Right renal pelvis (tissue), 4 donors: Measurements from ENCODE around the gene ENAH. TPM values are rescaled to one million over a fixed set of nuclear protein-coding genes. Genes with fewer than 3 reads are reported as not detected.

Experiments
- DNase-seq, 4 donors: peaks; one replicate each; pipeline ENCODE4 v3.0.0-alpha.2; 2013; ENCODE audit warnings: low read depth in 4 of 4, low spot score in 3 of 4, missing footprints in 1 of 4
- polyA plus RNA-seq, 4 donors: library from polyadenylated mRNA; unstranded; fragments of 120-200 nt; gene quantifications; one replicate each; pipeline ENCODE4 v1.2.1, GENCODE V29; 2013; ENCODE audit not compliant: insufficient read length in 4 of 4

Gene ENAH
- polyA plus RNA-seq, 4 donors, result 96.6 to 129 (median 117) TPM

GRCh38 chr1:225610539-225610938 lies 42.4 kb downstream of the ENAH start:
- no peak for DNase-seq

- DNase-seq, result no peak
Observed at GRCh38 chr1:225608014-225608796, 44.7 kb downstream of the ENAH start.

GRCh38 chr1:225607355-225607754 lies 45.6 kb downstream of the ENAH start:
- no peak for DNase-seq

GRCh38 chr1:225603538-225604354 lies 49.2 kb downstream of the ENAH start:
- DNase-seq, result no peak

- DNase-seq, result no peak
Observed at GRCh38 chr1:225602590-225603206, 50.2 kb downstream of the ENAH start.

GRCh38 chr1:225601902-225602589 lies 50.9 kb downstream of the ENAH start:
- no peak for DNase-seq

- DNase-seq, result no peak
Observed at GRCh38 chr1:225598847-225599246, 54.1 kb downstream of the ENAH start.

GRCh38 chr1:225597926-225598575 lies 54.9 kb downstream of the ENAH start:
- DNase-seq, result no peak

GRCh38 chr1:225596736-225597135 lies 56.2 kb downstream of the ENAH start:
- DNase-seq, result no peak

GRCh38 chr1:225595974-225596551 lies 56.9 kb downstream of the ENAH start:
- DNase-seq, result no peak

- no peak for DNase-seq
Observed at GRCh38 chr1:225595452-225595851, 57.5 kb downstream of the ENAH start.

- no peak for DNase-seq
Observed at GRCh38 chr1:225593414-225593813, 59.5 kb downstream of the ENAH start.

- no peak for DNase-seq
Observed at GRCh38 chr1:225592362-225593025, 60.4 kb downstream of the ENAH start.

- no peak for DNase-seq
Observed at GRCh38 chr1:225587310-225587709, 65.6 kb downstream of the ENAH start.

- no peak for DNase-seq
Observed at GRCh38 chr1:225581186-225581585, 71.7 kb downstream of the ENAH start.

GRCh38 chr1:225580238-225581099 lies 72.5 kb downstream of the ENAH start:
- no peak for DNase-seq

GRCh38 chr1:225578251-225578977 lies 74.5 kb downstream of the ENAH start:
- DNase-seq, result no peak

- no peak for DNase-seq
Observed at GRCh38 chr1:225577241-225577640, 75.7 kb downstream of the ENAH start.
